Loucy (cell line): Measurements from ENCODE around the gene EIF4ENIF1.
"Not testable (repeated sequence)": the region's sequence is repeated elsewhere in the genome, so short reads cannot be mapped to it uniquely, and the experiment has no call there.

ENCODE experiments used
- H2AFZ ChIP-seq: fragments of 200-600 bp; sonication (generic); 2 replicates; pipeline ENCODE4 v1.6.0; 2016; ENCODE audit warnings: antibody characterized with exemption, mild to moderate bottlenecking, low read length, moderate library complexity
- H3F3A ChIP-seq: fragments of 200-600 bp; 2 replicates; pipeline ENCODE4 v1.6.0; 2016; ENCODE audit warnings: antibody characterized with exemption, low read depth, mild to moderate bottlenecking
- H3K27me3 ChIP-seq: fragments of 200-600 bp; sonication (generic); 2 replicates; pipeline ENCODE4 v1.6.1; 2014; ENCODE audit warnings: low read length, mild to moderate bottlenecking; ENCODE audit not compliant: insufficient read depth, poor library complexity, severe bottlenecking
- H3K36me3 ChIP-seq: fragments of 200-600 bp; sonication (generic); 2 replicates; pipeline ENCODE4 v1.6.1; 2016; ENCODE audit warnings: low read length; ENCODE audit not compliant: insufficient read depth
- H3K4me1 ChIP-seq: fragments of 200-600 bp; sonication (generic); 2 replicates; pipeline ENCODE4 v1.5.1; 2014; ENCODE audit warnings: low read length, mild to moderate bottlenecking; ENCODE audit not compliant: insufficient read depth, poor library complexity, severe bottlenecking
- H3K4me2 ChIP-seq: fragments of 200-600 bp; sonication (generic); 2 replicates; pipeline ENCODE4 v1.6.0; 2014; ENCODE audit warnings: antibody characterized with exemption, low read length, low read depth, mild to moderate bottlenecking; ENCODE audit not compliant: poor library complexity, severe bottlenecking
- H3K4me3 ChIP-seq: fragments of 200-600 bp; sonication (generic); 2 replicates; pipeline ENCODE4 v1.5.1; 2014; ENCODE audit warnings: low read length, mild to moderate bottlenecking, mixed read lengths; ENCODE audit not compliant: poor library complexity, severe bottlenecking
- H3K79me2 ChIP-seq: fragments of 200-600 bp; sonication (generic); 2 replicates; pipeline ENCODE4 v1.6.1; 2014; ENCODE audit warnings: low read length; ENCODE audit not compliant: insufficient read depth
- H3K9ac ChIP-seq: fragments of 200-600 bp; sonication (generic); 2 replicates; pipeline ENCODE4 v1.6.0; 2014; ENCODE audit warnings: mild to moderate bottlenecking, low read depth, low read length, moderate library complexity; ENCODE audit not compliant: poor library complexity, severe bottlenecking
- H3K9me2 ChIP-seq: fragments of 200-600 bp; sonication (generic); replicated peaks from 2 replicates; pipeline ENCODE4 v1.6.1; 2016; ENCODE audit warnings: low read depth, low read length, mixed read lengths
- H3K9me3 ChIP-seq: fragments of 200-600 bp; sonication (generic); 2 replicates; pipeline ENCODE4 v1.6.1; 2014; ENCODE audit warnings: mild to moderate bottlenecking, antibody characterized with exemption, low read length, low read depth; ENCODE audit not compliant: insufficient read depth
- H4K20me1 ChIP-seq: fragments of 200-600 bp; sonication (generic); 2 replicates; pipeline ENCODE4 v1.6.0; 2014; ENCODE audit warnings: antibody characterized with exemption, low read length, mild to moderate bottlenecking; ENCODE audit not compliant: insufficient read depth, poor library complexity, severe bottlenecking
- EZH2phosphoT487 ChIP-seq: fragments of 200-600 bp; IDR thresholded peaks from 2 replicates; pipeline ENCODE4 v1.6.1; 2018; ENCODE audit warnings: antibody characterized with exemption, mild to moderate bottlenecking, moderate library complexity, borderline replicate concordance
- TF ChIP-seq, protein P1 (sequence below): fragments of 200-600 bp; sonication (generic); conservative IDR thresholded peaks from 2 replicates; pipeline ENCODE4 v1.5.1; 2014; ENCODE audit warnings: mild to moderate bottlenecking, antibody characterized with exemption, low read length

EIF4ENIF1 gene

DNA sequence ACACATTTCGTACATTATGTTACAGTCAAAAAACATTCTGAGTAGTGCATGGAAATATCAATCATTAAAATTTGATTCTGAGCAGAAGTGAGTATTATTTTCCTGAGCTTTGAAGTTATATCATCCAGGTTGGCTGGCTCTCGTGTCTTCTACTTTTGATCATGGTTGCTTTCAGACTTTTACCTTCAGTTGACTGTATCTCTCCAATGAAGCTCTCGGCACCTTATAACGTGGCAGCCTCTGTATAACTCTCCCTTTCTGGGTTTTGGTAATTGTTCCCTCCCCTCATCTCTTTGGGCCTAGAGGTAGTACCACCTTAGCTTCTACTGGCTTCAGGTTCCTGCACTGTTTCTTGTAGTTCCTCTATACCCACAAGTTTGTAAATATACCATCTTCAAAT is 18.9 kb upstream of the EIF4ENIF1 start:
- Histone ChIP-seq H3K4me3 (no peak overlapping the region), H3F3A (no peaks in the 10 kb centered on the region), H3K9me3 (no peaks in the 10 kb centered on the region), H4K20me1 (no peaks in the 10 kb centered on the region), H3K9ac (no peak overlapping the region), H3K4me1 (no peaks in the 10 kb centered on the region), H2AFZ (no peak overlapping the region), H3K4me2 (no peak overlapping the region), H3K27me3 (no peaks in the 10 kb centered on the region), H3K9me2 (no peaks in the 10 kb centered on the region), H3K79me2 (peaks cover 3% of the 10 kb centered on the region; the same call in 1 of the 2 replicates), H3K36me3 (peaks cover 6% of the 10 kb centered on the region; the same call in 1 of the 2 replicates)
- TF ChIP-seq EZH2phosphoT487, result no peak
- TF ChIP-seq, protein P1, sequence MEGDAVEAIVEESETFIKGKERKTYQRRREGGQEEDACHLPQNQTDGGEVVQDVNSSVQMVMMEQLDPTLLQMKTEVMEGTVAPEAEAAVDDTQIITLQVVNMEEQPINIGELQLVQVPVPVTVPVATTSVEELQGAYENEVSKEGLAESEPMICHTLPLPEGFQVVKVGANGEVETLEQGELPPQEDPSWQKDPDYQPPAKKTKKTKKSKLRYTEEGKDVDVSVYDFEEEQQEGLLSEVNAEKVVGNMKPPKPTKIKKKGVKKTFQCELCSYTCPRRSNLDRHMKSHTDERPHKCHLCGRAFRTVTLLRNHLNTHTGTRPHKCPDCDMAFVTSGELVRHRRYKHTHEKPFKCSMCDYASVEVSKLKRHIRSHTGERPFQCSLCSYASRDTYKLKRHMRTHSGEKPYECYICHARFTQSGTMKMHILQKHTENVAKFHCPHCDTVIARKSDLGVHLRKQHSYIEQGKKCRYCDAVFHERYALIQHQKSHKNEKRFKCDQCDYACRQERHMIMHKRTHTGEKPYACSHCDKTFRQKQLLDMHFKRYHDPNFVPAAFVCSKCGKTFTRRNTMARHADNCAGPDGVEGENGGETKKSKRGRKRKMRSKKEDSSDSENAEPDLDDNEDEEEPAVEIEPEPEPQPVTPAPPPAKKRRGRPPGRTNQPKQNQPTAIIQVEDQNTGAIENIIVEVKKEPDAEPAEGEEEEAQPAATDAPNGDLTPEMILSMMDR, result no peak

DNA sequence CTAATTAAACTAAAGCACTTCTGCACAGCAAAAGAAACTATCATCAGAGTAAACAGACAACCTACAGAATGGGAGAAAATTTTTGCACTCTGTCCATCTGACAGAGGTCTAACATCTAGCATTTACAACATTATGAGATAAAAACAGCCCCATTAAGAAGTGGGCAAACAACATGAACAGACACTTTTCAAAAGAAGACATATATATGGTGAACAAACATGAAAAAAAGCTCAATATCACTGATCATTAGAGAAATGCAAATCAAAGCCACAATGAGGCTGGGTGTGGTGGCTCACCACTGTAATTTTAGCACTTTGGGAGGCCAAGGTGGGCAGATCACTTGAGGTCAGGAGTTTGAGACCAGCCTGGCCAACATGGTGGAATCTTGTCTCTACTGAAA is 17.9 kb upstream of the EIF4ENIF1 start:
- H3K36me3 ChIP-seq, H3K4me1 ChIP-seq, H2AFZ ChIP-seq, H3K9me2 ChIP-seq, H3K79me2 ChIP-seq, H3K4me3 ChIP-seq, H3F3A ChIP-seq, H3K9me3 ChIP-seq, H4K20me1 ChIP-seq, H3K27me3 ChIP-seq, H3K4me2 ChIP-seq, H3K9ac ChIP-seq: not testable (repeated sequence)

DNA sequence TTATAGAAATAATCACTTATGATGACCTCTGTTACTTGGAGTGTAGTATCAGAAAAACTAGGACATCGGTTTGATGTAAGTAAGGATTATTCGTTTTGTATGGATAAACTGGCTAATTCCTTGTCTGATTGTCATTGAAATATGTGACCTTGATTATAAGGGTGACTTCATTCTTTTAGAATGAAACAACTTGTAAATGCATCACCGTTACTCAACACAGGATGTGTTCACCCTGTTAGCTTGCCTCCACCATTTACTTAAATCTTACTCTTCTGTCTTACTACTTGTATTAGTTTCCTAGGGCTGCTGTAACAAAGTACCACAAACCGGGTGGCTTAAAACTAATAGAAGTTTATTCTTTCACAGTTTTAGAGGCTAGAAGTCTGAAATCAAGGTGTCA is 14.6 kb upstream of the EIF4ENIF1 start:
- H3F3A ChIP-seq, result no peaks in the 10 kb centered on the region
- no peaks in the 10 kb centered on the region for H3K36me3 ChIP-seq
- no peak overlapping the region for H3K4me2 ChIP-seq
- no peaks in the 10 kb centered on the region for H3K9me3 ChIP-seq
- no peak overlapping the region for H3K4me3 ChIP-seq
- H3K9me2 ChIP-seq, result no peaks in the 10 kb centered on the region
- H3K9ac ChIP-seq, result no peak overlapping the region
- no peaks in the 10 kb centered on the region for H3K4me1 ChIP-seq
- TF ChIP-seq EZH2phosphoT487, result no peak
- TF ChIP-seq, protein P1, result no peak
- no peak overlapping the region for H2AFZ ChIP-seq
- H3K27me3 ChIP-seq, result no peaks in the 10 kb centered on the region
- H3K79me2 ChIP-seq, result peaks cover 20% of the 10 kb centered on the region; the same call in 1 of the 2 replicates
- H4K20me1 ChIP-seq, result no peaks in the 10 kb centered on the region

DNA sequence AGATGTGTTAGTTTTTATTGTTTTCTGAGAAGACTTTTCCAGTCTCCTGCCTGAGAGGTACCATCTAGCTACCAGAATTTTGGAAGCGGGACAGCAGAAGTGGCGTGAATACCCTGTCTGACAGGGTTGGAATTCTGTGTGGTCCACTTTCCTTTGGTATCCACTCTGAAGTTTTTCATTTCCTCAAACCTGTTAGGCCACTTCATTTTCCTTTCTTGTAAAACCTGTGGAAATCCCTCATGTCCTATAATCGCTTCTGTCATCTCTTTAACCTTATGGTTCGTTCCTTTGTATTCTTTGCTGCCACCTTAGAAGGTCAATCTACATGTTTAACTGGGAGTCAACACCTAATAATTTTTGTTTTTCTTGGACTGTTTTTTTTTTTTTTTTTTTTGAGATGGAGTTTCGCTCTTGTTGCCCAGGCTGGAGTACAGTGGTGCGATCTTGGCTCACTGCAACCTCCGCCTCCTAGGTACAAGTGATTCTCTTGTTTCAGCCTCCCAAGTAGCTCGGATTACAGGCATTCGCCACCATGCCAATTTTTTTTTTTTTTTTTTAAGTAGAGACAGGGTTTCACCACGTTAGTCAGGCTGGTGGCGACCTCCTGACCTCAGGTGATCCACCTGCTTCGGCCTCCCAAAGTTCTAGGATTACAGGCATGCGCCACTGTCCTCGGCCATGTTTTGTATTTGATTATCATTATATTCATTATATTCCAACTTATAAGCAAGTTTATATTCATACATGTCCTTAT is 13.7 kb upstream of the EIF4ENIF1 start:
- Histone ChIP-seq H3K4me3 (no peak overlapping the region), H3K9ac (no peak overlapping the region), H3F3A (no peaks in the 10 kb centered on the region), H3K4me1 (no peaks in the 10 kb centered on the region), H3K9me3 (no peaks in the 10 kb centered on the region), H3K36me3 (no peaks in the 10 kb centered on the region), H3K27me3 (no peaks in the 10 kb centered on the region), H4K20me1 (no peaks in the 10 kb centered on the region), H2AFZ (no peak overlapping the region), H3K79me2 (peaks cover 29% of the 10 kb centered on the region; the same call in 1 of the 2 replicates), H3K4me2 (no peak overlapping the region), H3K9me2 (no peaks in the 10 kb centered on the region)
- TF ChIP-seq EZH2phosphoT487, result no peak
- TF ChIP-seq, protein P1, result no peak
